Limb (tissue), 2 donors: ENCODE data around the gene LAMTOR3.
"Not testable (repeated sequence)": the region's sequence is repeated elsewhere in the genome, so short reads cannot be mapped to it uniquely, and the experiment has no call there.

ENCODE experiments used
- DNase-seq, 2 donors: peaks; one replicate each; pipeline ENCODE4 v3.0.0-alpha.2; 2016; ENCODE audit errors: extremely low spot score in 2 of 2

Gene LAMTOR3

GRCh38 chr4:99832321-99832720 lies 61.9 kb downstream of the LAMTOR3 start:
- DNase-seq = peak in 1 of 2 donors; percentile 3

GRCh38 chr4:99830051-99830450 lies 64.2 kb downstream of the LAMTOR3 start:
- not testable (repeated sequence) for DNase-seq

- no peak for DNase-seq
Observed at GRCh38 chr4:99828477-99828876, 65.8 kb downstream of the LAMTOR3 start.
